Omental fat pad (tissue), 4 donors: ENCODE data around the gene EPS15. TPM values are rescaled to one million over a fixed set of nuclear protein-coding genes. Genes with fewer than 3 reads are reported as not detected.

Experiments used
- ATAC-seq: fragments of 150-250 bp; one replicate; pipeline ENCODE4 v1.9.1; 2016; ENCODE audit warnings: mild to moderate bottlenecking, moderate library complexity; ENCODE audit not compliant: low FRiP score
- DNase-seq: peaks from one replicate; pipeline ENCODE4 v3.0.0-alpha.2; 2019; ENCODE audit warnings: low spot score
- small RNA-seq: library from RNA; depleted of rRNA; stranded (forward); fragments of <200 nt; gene quantifications from one replicate; pipeline ENCODE3, GENCODE V24; 2016
- total RNA-seq, 4 donors: library from RNA; depleted of rRNA; stranded (reverse); fragments of >200 nt; gene quantifications; one replicate each; pipeline ENCODE4 v1.1.0, GENCODE V29; 2016
- TF ChIP-seq, protein P1 (sequence below), 3 donors: fragments of 450-650 bp; IDR thresholded peaks; one replicate each; pipeline ENCODE4 v1.5.1; 2016 to 2017; ENCODE audit warnings: antibody characterized with exemption in 3 of 3, mild to moderate bottlenecking in 3 of 3, moderate library complexity in 2 of 3

The EPS15 gene
- total RNA-seq, 4 donors from 2014 or later, result 83.1 to 186 (median 92.9) TPM

- DNase-seq, result no peak
- no peak for ATAC-seq
- TF ChIP-seq, protein P1, sequence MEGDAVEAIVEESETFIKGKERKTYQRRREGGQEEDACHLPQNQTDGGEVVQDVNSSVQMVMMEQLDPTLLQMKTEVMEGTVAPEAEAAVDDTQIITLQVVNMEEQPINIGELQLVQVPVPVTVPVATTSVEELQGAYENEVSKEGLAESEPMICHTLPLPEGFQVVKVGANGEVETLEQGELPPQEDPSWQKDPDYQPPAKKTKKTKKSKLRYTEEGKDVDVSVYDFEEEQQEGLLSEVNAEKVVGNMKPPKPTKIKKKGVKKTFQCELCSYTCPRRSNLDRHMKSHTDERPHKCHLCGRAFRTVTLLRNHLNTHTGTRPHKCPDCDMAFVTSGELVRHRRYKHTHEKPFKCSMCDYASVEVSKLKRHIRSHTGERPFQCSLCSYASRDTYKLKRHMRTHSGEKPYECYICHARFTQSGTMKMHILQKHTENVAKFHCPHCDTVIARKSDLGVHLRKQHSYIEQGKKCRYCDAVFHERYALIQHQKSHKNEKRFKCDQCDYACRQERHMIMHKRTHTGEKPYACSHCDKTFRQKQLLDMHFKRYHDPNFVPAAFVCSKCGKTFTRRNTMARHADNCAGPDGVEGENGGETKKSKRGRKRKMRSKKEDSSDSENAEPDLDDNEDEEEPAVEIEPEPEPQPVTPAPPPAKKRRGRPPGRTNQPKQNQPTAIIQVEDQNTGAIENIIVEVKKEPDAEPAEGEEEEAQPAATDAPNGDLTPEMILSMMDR (IDR thresholded peaks at IDR 0.05), result no peak
These were observed 210.4 kb downstream of the EPS15 start for GRCh38 chr1:51308636-51309035.

- DNase-seq (no peak), ATAC-seq (no peak)
- TF ChIP-seq, protein P1 (IDR thresholded peaks at IDR 0.05), result no peak
These were observed 212.1 kb downstream of the EPS15 start for GRCh38 chr1:51306950-51307349.

GRCh38 chr1:51305371-51305823 lies 213.7 kb downstream of the EPS15 start:
- no peak for ATAC-seq
- TF ChIP-seq, protein P1 (IDR thresholded peaks at IDR 0.05), result no peak
- DNase-seq, result no peak

GRCh38 chr1:51304360-51304759 lies 214.7 kb downstream of the EPS15 start:
- TF ChIP-seq, protein P1 (IDR thresholded peaks at IDR 0.05), result no peak
- DNase-seq, result no peak
- no peak for ATAC-seq

Small RNA genes within 50 kb of the gene (small RNA-seq; reads per million reads assigned to genes)
- not detected for gene RNU6-1281P
- gene RNU6-877P, result not detected

Other genes starting within 250 kb of the EPS15 start
- gene TTC39A, start 188.7 kb downstream of the EPS15 start, total RNA-seq, result 1 to 10 TPM in 3 of 4 donors, under 1 TPM in 1; 0.56 to 2.4 (median 1.7) TPM
- gene OSBPL9, start 97.8 kb upstream of the EPS15 start, total RNA-seq, result 10 to 100 TPM; 47.6 to 88.4 (median 56.8) TPM